ENCODE measurements around the gene TM4SF4.

Gene TM4SF4

GRCh38 chr3:149452036-149452435, 22.5 kb upstream of the TM4SF4 start:
- TF ChIP-seq CTCF (conservative IDR thresholded peaks at IDR 0.05; ENCODE audit: low read depth, low read length) = no peak
- no peak for DNase-seq (ENCODE audit: low read depth)
- H3K4me3 ChIP-seq (ENCODE audit: low read depth, low read length) = no peak overlapping the region

- no peak for TF ChIP-seq CTCF (conservative IDR thresholded peaks at IDR 0.05; ENCODE audit: low read depth, low read length)
- H3K4me3 ChIP-seq (ENCODE audit: low read depth, low read length) = no peak overlapping the region
- no peak for DNase-seq (ENCODE audit: low read depth)
These were observed 21.2 kb upstream of the TM4SF4 start for GRCh38 chr3:149453140-149453805.

- TF ChIP-seq CTCF (conservative IDR thresholded peaks at IDR 0.05; ENCODE audit: low read depth, low read length) = no peak
- H3K4me3 ChIP-seq (ENCODE audit: low read depth, low read length) = no peak overlapping the region
- peak; percentile 74 for DNase-seq (ENCODE audit: low read depth)
These were observed 19.8 kb upstream of the TM4SF4 start for GRCh38 chr3:149454746-149455145.

GRCh38 chr3:149455366-149455765, 19.1 kb upstream of the TM4SF4 start:
- DNase-seq (ENCODE audit: low read depth) = no peak
- no peak overlapping the region for H3K4me3 ChIP-seq (ENCODE audit: low read depth, low read length)
- TF ChIP-seq CTCF (conservative IDR thresholded peaks at IDR 0.05; ENCODE audit: low read depth, low read length) = no peak

- no peak overlapping the region for H3K4me3 ChIP-seq (ENCODE audit: low read depth, low read length)
- DNase-seq (ENCODE audit: low read depth) = no peak
- TF ChIP-seq CTCF (conservative IDR thresholded peaks at IDR 0.05; ENCODE audit: low read depth, low read length) = no peak
These were observed 18.5 kb upstream of the TM4SF4 start for GRCh38 chr3:149455989-149456388.

- DNase-seq (ENCODE audit: low read depth) = no peak
- TF ChIP-seq CTCF (conservative IDR thresholded peaks at IDR 0.05; ENCODE audit: low read depth, low read length) = no peak
- no peak overlapping the region for H3K4me3 ChIP-seq (ENCODE audit: low read depth, low read length)
These were observed 14.9 kb upstream of the TM4SF4 start for GRCh38 chr3:149459491-149460059.

GRCh38 chr3:149460117-149460516, 14.4 kb upstream of the TM4SF4 start:
- TF ChIP-seq CTCF (conservative IDR thresholded peaks at IDR 0.05; ENCODE audit: low read depth, low read length) = no peak
- no peak overlapping the region for H3K4me3 ChIP-seq (ENCODE audit: low read depth, low read length)
- DNase-seq (ENCODE audit: low read depth) = peak; percentile 32

Data from choroid plexus epithelial cell (primary cell).